NCI-H526 (cell line): ENCODE data around the gene ILK.

ENCODE experiments used
- DNase-seq, 2 experiments: peaks; one replicate each; lab custom pipeline; 2025; lab: John Stamatoyannopoulos, UW

Gene ILK

DNA sequence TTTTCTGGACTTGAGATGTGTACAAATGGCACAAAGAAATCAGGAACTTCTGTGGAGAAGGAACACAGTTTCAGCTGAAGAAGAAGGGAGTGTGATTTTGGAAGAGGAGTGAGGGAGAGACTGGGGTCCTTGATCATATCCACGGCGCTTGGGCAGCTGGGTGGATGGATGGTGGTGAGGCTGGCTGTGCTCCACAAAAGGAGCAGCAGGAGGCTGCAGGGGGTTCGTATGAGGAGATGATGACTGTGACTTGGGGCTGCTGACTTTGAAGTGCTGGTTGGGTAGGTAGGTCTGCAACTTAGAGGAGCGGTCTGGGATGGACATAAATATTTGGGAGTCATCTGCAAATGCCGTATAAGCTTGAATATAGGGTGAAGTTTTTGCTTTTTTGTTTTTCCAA, 53.4 kb downstream of the ILK start:
- DNase-seq = no peak

DNA sequence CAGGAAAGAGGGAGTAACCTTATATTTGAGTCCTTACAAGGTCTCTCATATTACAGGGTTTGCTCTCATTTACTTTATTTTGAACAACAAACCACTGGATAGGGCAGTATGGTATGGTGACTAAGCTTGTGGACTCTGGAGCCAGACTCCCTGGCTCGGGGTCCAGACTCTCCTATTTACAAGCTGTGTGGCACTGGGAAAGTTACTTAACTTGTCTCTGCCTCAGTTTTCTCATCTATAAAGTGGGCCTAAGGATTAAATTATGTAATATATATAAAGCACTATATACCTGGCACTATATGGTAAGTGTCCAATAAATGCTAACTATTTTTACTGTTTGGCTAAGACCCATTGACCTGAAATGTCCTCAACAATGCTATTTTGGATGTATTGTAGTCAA, 53.8 kb downstream of the ILK start:
- DNase-seq = no peak

DNA sequence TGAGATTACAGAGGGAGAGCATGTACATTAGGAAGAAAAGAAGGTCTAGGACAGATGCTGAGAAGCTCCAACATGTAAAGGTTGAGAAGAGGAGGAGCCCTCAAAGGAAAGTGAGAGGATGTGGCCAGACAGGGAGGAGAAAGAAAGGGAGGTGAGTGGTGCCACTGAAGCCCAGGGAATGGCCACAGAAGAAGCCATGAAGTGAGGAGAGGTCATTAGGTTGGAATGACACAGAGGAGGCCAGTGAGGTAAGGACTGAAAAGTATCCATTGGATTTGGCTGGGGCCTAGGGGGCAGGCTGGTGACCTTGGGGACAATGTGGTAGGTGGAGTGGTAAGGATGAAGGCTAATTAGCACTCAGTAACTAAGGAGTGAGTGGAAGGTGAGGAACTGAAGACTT, 55.1 kb downstream of the ILK start:
- DNase-seq = no peak
